Brain pericyte (primary cell): ENCODE results near the gene HAX1.
"Not testable (repeated sequence)": the region's sequence is repeated elsewhere in the genome, so short reads cannot be mapped to it uniquely, and the experiment has no call there.

Experiments used
- DNase-seq: peaks from one replicate; pipeline ENCODE4 v3.0.0-alpha.2; 2012; ENCODE audit warnings: low read depth, low spot score

The HAX1 gene

DNA sequence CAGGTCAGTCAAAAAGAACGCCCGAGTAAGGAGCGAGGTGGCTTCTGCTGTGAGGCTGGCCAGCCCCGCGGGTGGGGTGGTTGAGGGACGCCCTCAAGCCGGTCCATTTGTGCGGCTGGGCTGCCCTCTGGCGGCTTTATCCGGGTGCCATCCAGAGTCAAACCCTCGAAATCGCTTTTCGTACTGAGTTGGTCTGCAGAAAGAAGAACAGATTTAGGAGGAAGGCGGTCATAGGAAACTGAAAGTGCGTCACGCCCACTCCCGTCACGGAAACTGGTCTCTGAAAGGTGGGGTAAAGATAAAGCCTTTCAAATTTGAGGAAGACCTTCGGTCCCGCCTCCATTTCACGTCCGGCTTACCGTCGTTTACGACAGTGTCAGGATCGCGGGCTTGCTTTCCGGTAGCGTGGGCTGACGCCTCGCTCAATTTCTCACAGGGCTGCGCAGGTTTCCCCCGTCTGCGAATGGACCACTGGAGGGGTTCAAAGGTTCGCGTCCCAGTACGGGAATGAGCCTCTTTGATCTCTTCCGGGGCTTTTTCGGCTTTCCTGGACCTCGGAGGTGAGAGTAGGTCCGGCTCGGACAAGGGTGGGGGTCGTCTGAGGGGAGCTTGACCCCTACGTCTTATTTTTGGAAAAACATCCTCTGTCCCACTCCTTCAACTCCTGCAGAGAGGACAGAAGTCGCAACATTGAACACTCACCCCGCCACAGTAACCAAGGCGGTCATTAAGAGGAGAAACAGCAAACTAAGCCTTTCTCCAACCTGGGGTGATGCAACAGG is at the start of gene HAX1:
TSS of gene HAX1 (plus strand) at position 413 of the 782 bp plus-strand sequence. CDS start at position 508, 95 bp downstream.
- DNase-seq: peak; percentile 87

GRCh38 chr1:154222918-154223317 is 49.5 kb upstream of the HAX1 start:
- no peak for DNase-seq

DNA sequence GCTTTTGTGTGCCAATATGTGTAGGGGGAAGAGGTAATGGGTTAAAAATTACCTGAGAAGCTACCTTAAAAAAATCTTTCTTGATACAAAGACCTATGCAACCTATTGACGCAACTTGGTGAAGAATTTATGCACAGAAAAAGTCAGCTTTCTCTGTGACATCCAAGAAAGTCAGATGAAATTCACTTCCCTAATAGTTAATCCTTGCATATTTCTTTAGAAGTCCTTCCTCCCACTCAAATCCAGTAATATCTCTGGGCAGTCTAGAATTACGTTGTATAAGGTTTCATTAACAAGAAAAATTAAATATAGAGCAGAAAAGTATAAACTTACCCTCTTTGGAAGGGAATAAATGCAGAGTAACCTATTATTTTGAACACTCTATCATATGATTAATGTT is 48.8 kb upstream of the HAX1 start:
- DNase-seq: no peak

- DNase-seq: no peak
These were observed 47.1 kb upstream of the HAX1 start for GRCh38 chr1:154225370-154225769.

GRCh38 chr1:154231112-154231511 is 41.3 kb upstream of the HAX1 start:
- not testable (repeated sequence) for DNase-seq

GRCh38 chr1:154233127-154233526 is 39.3 kb upstream of the HAX1 start:
- not testable (repeated sequence) for DNase-seq

GRCh38 chr1:154236855-154237254 is 35.6 kb upstream of the HAX1 start:
- DNase-seq: no peak

DNA sequence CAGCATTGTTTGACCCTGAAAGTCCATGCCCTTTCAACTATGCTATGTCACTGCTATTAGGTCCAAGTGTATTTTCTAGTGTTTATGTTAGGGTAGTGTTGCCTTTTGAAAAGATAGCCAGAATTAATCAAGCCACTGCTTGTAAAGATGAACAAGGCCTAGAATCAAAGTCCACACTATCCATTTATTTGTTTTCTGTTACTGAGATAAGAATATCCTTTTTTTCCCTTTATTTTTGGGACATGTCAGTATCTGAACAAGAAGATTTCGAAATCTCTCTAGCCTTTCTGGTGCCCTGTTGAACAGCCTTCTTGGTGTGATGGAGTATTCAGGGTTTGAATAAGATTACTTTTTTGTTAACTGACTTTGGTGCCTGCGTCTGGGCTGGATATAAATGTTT is 35.0 kb upstream of the HAX1 start:
- DNase-seq: no peak

DNA sequence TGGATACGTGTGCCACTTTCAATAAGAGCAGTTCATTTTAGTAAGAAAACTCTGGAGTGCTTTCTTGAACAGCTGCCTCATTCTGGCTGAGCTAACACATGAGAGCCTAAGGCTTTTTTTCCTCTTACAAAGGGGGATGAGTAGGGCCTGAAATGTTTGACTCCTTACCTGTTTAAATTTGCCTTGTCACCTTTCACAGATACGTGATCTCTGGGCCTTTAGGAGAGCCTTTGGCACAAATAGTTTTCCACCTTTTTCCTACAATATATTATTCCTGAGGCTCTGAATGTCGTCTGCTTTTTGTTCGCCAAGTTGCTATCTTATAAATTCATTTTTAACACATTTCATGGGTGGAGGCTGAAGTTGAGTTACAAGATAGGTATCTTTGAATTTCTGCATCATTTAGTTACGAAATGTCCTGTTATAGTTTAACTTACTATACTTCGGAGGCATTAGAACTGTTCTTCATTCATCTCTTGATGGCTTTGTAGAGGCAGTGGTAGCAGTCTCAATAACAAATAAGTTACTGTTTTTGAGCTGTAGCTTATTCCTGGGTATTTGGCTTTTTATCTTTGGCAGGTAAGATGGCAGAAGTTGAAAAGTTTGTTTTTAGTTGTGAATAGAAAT is 34.4 kb upstream of the HAX1 start:
- DNase-seq: no peak

DNA sequence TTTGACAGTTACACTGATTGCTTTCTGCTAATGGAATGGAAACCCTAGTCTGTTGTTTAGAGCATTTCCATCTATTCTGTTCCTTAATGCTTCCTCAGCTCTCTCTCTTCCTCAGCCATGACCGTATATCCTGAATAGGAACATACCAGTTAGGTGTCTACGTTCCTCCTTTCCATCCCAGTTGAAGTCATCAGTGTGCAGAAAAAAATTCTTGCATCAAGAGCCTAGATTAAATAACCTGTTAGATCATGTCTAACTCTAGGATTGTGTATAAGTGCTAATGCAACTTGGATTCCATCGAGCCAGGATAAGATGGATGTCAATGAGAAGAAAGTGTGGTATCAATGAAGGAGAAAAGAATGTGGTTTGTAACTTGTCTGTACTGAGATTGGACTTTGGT is 32.9 kb upstream of the HAX1 start:
- DNase-seq: no peak

- no peak for DNase-seq
These were observed 32.1 kb upstream of the HAX1 start for GRCh38 chr1:154240294-154240833.

GRCh38 chr1:154241703-154242351 is 30.6 kb upstream of the HAX1 start:
- no peak for DNase-seq

GRCh38 chr1:154253671-154254070 is 18.8 kb upstream of the HAX1 start:
- DNase-seq: no peak

DNA sequence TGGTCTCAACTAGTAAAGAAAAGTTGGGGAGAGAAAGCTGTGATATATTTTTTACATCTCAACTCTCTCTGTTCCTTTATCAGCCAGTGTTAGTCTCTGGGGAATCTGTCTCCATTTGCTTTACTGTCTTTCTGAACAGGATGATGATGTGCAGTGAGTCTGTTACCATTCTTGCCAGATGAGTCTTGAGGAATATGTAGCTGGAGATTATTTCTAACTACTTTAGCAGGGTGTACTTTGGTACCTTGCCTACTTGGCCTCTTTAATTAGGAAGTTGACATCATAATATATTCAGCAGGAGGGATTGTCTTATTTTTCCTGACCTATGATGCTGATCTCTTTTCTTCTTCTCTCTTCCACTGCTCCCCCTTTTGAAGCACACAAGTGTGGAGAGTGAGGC is 15.7 kb upstream of the HAX1 start:
- no peak for DNase-seq

GRCh38 chr1:154258784-154259183 is 13.6 kb upstream of the HAX1 start:
- no peak for DNase-seq

DNA sequence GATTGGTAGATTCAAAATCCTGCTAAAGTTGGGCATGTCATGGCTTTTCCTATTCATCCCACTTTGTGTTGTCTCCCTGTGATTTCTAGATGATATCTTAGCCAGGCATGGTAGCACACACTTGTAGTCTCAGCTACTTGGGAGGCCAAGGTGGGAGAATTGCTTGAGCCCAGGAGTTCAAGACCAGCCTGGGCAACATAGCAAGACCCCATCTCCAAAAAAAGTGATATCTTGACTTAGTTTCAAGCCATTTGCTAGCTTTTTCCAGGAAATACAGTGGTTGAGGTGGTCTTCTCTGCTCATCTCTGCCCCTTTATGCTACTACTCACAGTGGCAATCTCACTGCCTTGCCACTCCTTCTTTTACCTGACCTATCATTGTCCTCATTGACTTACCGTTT is 12.3 kb upstream of the HAX1 start:
- DNase-seq: no peak

DNA sequence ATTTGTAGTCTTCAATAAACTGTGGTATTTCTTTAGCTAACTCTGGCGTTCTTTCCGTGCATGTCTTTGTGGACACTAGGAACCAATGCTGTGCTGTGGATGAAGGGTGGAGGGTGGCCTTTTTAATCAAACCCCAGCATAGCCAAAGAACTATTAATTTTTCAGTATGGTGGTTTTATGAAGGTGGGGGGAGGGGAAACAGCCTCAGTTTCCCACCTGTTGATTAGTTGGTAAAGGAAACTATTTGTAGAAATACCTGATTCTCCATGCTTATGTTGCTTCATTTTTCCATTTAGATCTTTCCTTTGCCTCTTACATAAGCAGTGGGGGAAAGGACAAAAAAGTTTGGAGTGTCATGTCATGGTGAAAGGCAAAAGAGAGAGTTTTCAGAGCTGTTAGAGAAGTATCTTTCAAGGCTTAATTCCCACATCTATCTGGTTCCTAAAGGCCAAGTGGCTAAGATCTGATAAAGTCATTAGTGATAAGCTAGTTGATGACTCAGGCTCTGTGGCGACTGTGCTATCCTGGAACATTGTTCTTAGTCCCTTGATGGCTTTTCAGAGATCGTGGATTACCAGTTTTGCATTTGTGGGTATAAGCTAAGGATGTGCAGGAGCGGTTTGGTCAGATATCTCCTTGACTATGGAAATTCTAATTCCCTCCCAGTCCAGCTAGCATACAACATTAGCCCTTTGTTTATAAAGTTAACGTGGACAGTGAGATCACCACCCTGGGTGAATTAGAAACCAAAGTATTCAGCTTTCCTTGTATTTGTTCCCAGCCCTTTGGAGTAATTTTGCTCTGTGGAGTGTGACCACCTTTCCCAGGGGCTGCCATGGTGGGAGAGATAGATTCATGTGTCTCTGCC is 8.7 kb upstream of the HAX1 start:
- DNase-seq: no peak

- DNase-seq: no peak
These were observed 8.0 kb upstream of the HAX1 start for GRCh38 chr1:154264454-154264853.

DNA sequence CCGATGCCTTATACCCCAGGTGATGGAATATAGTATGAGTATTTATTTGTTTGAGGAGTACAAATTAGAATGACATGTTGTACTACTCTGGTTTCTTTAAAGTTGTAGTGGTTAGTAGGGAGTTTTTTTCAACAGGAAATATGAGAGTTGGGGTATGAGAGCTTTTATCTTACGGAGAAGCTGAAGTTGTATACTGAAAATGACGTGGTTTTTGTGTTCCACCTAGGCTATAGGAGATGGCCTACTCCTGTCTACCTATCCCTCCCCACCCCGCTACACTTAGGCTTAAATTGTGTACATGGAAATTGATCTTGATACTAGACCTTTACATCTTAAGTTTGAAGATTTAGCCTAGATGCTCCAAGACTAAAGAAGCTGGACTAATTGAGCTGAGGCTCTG is 6.8 kb upstream of the HAX1 start:
- no peak for DNase-seq

GRCh38 chr1:154270833-154271232 is 1.6 kb upstream of the HAX1 start:
- no peak for DNase-seq

GRCh38 chr1:154272999-154273563 is 652 bp downstream of the HAX1 start:
- no peak for DNase-seq
